B cell (primary cell): ENCODE results near the gene FKBP2. TPM values are rescaled to one million over a fixed set of nuclear protein-coding genes. Genes with fewer than 3 reads are reported as not detected.

Experiments used
- ATAC-seq: fragments of 200-7000 bp; cut with Tn5 transposase; one replicate; pipeline ENCODE4 v1.10.0; 2021; ENCODE audit warnings: low read depth, mild to moderate bottlenecking, moderate number of reproducible peaks, moderate library complexity
- CTCF ChIA-PET: fragments of 350-600 bp; sonication (Branson Sonifier 250); formaldehyde crosslinking; loops from one replicate; lab custom pipeline; 2021; ENCODE audit warnings: antibody characterized with exemption, inconsistent platforms; lab: Charles Lee
- POLR2A ChIA-PET: fragments of 350-600 bp; sonication (Branson Sonifier 250); formaldehyde crosslinking; loops from one replicate; lab custom pipeline; 2021; ENCODE audit warnings: antibody characterized with exemption; lab: Charles Lee
- DNase-seq: peaks from one replicate; pipeline ENCODE4 v3.0.0; 2013
- H2AFZ ChIP-seq: 2 replicates; pipeline ENCODE4 v1.6.1; 2012; ENCODE audit warnings: mild to moderate bottlenecking, low read depth, low read length; ENCODE audit not compliant: insufficient read depth, poor library complexity, severe bottlenecking
- H3K27ac ChIP-seq, 2 donors: 1 replicate in 1 of 2; 2 replicates in 1 of 2; pipeline ENCODE4 v1.5.1; 2012 to 2013; ENCODE audit warnings: low read length in 2 of 2, mild to moderate bottlenecking in 2 of 2, moderate library complexity in 1 of 2
- H3K27me3 ChIP-seq, 4 experiments: fragments of 200-600 bp in 1 of 4; sonication (generic) in 1 of 4; replicated peaks in 1 of 4; 1 replicate in 2 of 4; 2 replicates in 2 of 4; pipeline versions ENCODE4 v1.6.1 to v1.7.0; 2013 to 2016; ENCODE audit warnings: low read length in 3 of 4, mild to moderate bottlenecking in 2 of 4, mixed read lengths in 1 of 4, moderate library complexity in 1 of 4; ENCODE audit not compliant: insufficient read depth in 4 of 4, control insufficient read depth in 3 of 4; ENCODE audit errors: control extremely low read depth in 1 of 4
- H3K36me3 ChIP-seq, 2 experiments: replicated peaks in 1 of 2; 1 replicate in 1 of 2; 2 replicates in 1 of 2; pipeline versions ENCODE4 v1.6.1 to v1.7.1; 2013; ENCODE audit warnings: low read length in 1 of 2; ENCODE audit not compliant: insufficient read depth in 2 of 2, control insufficient read depth in 1 of 2; ENCODE audit errors: control extremely low read depth in 1 of 2, extremely low read depth in 1 of 2
- H3K4me1 ChIP-seq, 2 donors: fragments of 200-600 bp in 1 of 2; sonication (generic) in 1 of 2; 1 replicate in 1 of 2; 2 replicates in 1 of 2; pipeline versions ENCODE4 v1.5.1 to v1.6.1; 2013 to 2017; ENCODE audit warnings: low read length in 2 of 2; ENCODE audit not compliant: control insufficient read depth in 2 of 2, insufficient read depth in 2 of 2
- H3K4me2 ChIP-seq: replicated peaks from 2 replicates; pipeline ENCODE3; 2012; ENCODE audit warnings: mild to moderate bottlenecking, low read depth, low read length; ENCODE audit not compliant: poor library complexity, severe bottlenecking
- H3K4me3 ChIP-seq, 5 experiments: fragments of 200-600 bp in 1 of 5; sonication (generic) in 1 of 5; 1 replicate in 3 of 5; 2 replicates in 2 of 5; pipeline versions ENCODE4 v1.5.1 to v1.7.0; 2011 to 2016; ENCODE audit warnings: low read length in 4 of 5, mild to moderate bottlenecking in 4 of 5, low read depth in 2 of 5, control low read depth in 1 of 5, moderate library complexity in 1 of 5; ENCODE audit not compliant: insufficient read depth in 1 of 5; ENCODE audit errors: control extremely low read depth in 1 of 5, extremely low read depth in 1 of 5
- H3K79me2 ChIP-seq: fragments of 200-600 bp; sonication (generic); one replicate; pipeline ENCODE4 v1.6.0; 2016; ENCODE audit warnings: low read length; ENCODE audit not compliant: control insufficient read depth, insufficient read depth
- H3K9ac ChIP-seq: fragments of 200-600 bp; sonication (generic); 2 replicates; pipeline ENCODE4 v1.6.1; 2017; ENCODE audit warnings: mild to moderate bottlenecking, low read length, moderate library complexity
- H3K9me3 ChIP-seq, 3 donors: one replicate each; pipeline versions ENCODE4 v1.6.1 to v1.7.1; 2013; ENCODE audit warnings: low read length in 2 of 3; ENCODE audit not compliant: control insufficient read depth in 2 of 3, insufficient read depth in 1 of 3; ENCODE audit errors: control extremely low read depth in 1 of 3
- H4K20me1 ChIP-seq: 2 replicates; pipeline ENCODE4 v1.6.0; 2012; ENCODE audit warnings: mild to moderate bottlenecking, low read length; ENCODE audit not compliant: insufficient read depth, control insufficient read depth, poor library complexity, severe bottlenecking
- H3K27ac Mint-ChIP-seq: one replicate; pipeline ENCODE4 v1.8.0; 2021; ENCODE audit warnings: mixed read lengths
- H3K27me3 Mint-ChIP-seq: one replicate; pipeline ENCODE4 v1.8.0; 2021; ENCODE audit warnings: mixed read lengths
- H3K4me1 Mint-ChIP-seq: one replicate; pipeline ENCODE4 v1.8.0; 2021; ENCODE audit warnings: mixed read lengths
- H3K4me3 Mint-ChIP-seq: one replicate; pipeline ENCODE4 v1.8.0; 2021; ENCODE audit warnings: mixed read lengths
- H3K9me3 Mint-ChIP-seq: one replicate; pipeline ENCODE4 v1.8.0; 2022; ENCODE audit warnings: mixed read lengths; ENCODE audit not compliant: insufficient read depth
- EZH2 ChIP-seq: IDR thresholded peaks from 2 replicates; pipeline ENCODE4 v1.6.1; 2012; ENCODE audit warnings: borderline replicate concordance, low read depth, mild to moderate bottlenecking, moderate library complexity, low read length; ENCODE audit not compliant: insufficient read depth, poor library complexity, severe bottlenecking
- whole genome bisulfite sequencing: methylation state at CpG from one replicate; pipeline ENCODE4 v1.1.5; 2013; ENCODE audit warnings: missing lambda C conversion rate; ENCODE audit not compliant: insufficient coverage; 5-methylcytosine and 5-hydroxymethylcytosine counted together
- intact Hi-C: fragments of 100-400 bp; cut with micrococcal nuclease; formaldehyde crosslinking; loops from one replicate; pipeline ENCODE4 v1.10.0; 2022
- polyA plus RNA-seq: library from polyadenylated mRNA; depleted of rRNA; stranded (reverse); fragments of >200 nt; gene quantifications from 2 replicates; pipeline ENCODE4 v1.2.3, GENCODE V29; 2012
- total RNA-seq, 2 donors: library from RNA; stranded (reverse); fragments of 120-200 nt in 1 of 2; gene quantifications; 1 replicate in 1 of 2; 2 replicates in 1 of 2; pipeline versions ENCODE4 v1.2.3 to v1.2.4, GENCODE V29; 2013 to 2022
- TF ChIP-seq, protein P1 (sequence below): fragments of 200-600 bp; IDR thresholded peaks from one replicate; pipeline ENCODE4 v1.8.0; 2022; ENCODE audit warnings: antibody characterized with exemption, mild to moderate bottlenecking

Gene FKBP2
- total and polyA plus RNA-seq, 2 donors (not counting 1 experiment from before 2014, with no cell fraction given): 23.7 to 38.2 TPM

DNA sequence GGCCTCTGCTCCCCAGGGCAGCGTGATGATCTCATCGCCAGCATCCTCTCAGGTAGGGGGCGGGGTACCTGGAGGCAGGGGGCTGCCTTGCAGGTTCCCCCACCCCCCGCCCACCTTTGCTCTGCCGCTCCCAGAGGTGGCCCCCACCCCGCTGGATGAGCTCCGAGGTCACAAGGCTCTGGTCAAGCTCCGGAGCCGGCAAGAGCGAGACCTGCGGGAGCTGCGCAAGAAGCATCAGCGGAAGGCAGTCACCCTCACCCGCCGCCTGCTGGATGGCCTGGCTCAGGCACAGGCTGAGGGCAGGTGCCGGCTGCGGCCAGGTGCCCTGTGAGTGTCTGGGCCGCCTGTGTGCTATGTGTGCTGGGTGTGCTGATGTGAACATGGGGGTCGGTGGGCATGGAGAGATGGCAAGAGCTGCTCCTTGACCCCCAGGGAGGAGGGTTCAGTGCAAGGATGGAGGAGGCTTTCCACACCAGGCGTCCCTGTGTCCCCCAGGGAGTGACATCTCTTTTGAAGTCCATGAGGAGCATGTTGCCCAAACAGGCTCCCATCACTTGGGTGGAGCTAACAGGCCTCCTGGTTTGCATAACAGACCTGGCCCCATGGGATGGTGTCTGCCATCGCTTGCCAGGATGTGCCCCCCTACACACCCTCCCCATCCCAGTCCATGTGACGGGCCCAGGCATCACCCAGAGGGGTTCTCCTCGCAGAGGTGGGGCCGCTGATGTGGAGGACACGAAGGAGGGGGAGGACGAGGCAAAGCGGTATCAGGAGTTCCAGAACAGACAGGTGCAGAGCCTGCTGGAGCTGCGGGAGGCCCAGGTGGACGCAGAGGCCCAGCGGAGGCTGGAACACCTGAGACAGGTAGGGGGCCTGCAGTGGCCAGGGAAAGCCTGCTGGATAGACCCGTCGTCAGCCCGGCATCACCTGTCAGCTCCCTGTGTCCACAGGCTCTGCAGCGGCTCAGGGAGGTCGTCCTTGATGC, 24.6 kb downstream of the FKBP2 start:
- Histone ChIP-seq H3K79me2 (no peaks in the 10 kb centered on the region), H3K4me1 (peaks cover 9 to 17% of the 10 kb centered on the region in 2 donors), H3K4me3 (no peak overlapping the region), H3K36me3 (no peaks in the 10 kb centered on the region), H3K9ac (no peak overlapping the region), H3K27me3 (no peaks in the 10 kb centered on the region), H3K9me3 (peaks cover 0 to 3% (median 0%) of the 10 kb centered on the region in 3 donors), H4K20me1 (no peaks in the 10 kb centered on the region), H3K27ac (no peak overlapping the region), H2AFZ (no peak overlapping the region), H3K4me2 (no peak overlapping the region)
- peaks cover 15% of the 10 kb centered on the region for H3K4me1 Mint-ChIP-seq
- DNase-seq: no peak
- ATAC-seq: no peak
- H3K27me3 Mint-ChIP-seq: no peaks in the 10 kb centered on the region
- ChIA-PET CTCF (interaction anchor here (1.0 kb wide), 1 partner anchor 14 kb away, joined by 3 read pairs; the partner anchor contains the start of gene PLCB3), POLR2A (interaction anchor here (1.5 kb wide), 1 partner anchor 60 kb away, joined by 5 read pairs; the partner anchor contains the start of gene FERMT3)
- H3K27ac Mint-ChIP-seq: no peak overlapping the region
- intact Hi-C loops: no loop called here
- no peak overlapping the region for H3K4me3 Mint-ChIP-seq
- 83% methylated on average over 35 of the region's 35 CpGs for WGBS
- no peak for TF ChIP-seq EZH2
- TF ChIP-seq, protein P1, sequence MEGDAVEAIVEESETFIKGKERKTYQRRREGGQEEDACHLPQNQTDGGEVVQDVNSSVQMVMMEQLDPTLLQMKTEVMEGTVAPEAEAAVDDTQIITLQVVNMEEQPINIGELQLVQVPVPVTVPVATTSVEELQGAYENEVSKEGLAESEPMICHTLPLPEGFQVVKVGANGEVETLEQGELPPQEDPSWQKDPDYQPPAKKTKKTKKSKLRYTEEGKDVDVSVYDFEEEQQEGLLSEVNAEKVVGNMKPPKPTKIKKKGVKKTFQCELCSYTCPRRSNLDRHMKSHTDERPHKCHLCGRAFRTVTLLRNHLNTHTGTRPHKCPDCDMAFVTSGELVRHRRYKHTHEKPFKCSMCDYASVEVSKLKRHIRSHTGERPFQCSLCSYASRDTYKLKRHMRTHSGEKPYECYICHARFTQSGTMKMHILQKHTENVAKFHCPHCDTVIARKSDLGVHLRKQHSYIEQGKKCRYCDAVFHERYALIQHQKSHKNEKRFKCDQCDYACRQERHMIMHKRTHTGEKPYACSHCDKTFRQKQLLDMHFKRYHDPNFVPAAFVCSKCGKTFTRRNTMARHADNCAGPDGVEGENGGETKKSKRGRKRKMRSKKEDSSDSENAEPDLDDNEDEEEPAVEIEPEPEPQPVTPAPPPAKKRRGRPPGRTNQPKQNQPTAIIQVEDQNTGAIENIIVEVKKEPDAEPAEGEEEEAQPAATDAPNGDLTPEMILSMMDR: no peak
- H3K9me3 Mint-ChIP-seq: no peaks in the 10 kb centered on the region

DNA sequence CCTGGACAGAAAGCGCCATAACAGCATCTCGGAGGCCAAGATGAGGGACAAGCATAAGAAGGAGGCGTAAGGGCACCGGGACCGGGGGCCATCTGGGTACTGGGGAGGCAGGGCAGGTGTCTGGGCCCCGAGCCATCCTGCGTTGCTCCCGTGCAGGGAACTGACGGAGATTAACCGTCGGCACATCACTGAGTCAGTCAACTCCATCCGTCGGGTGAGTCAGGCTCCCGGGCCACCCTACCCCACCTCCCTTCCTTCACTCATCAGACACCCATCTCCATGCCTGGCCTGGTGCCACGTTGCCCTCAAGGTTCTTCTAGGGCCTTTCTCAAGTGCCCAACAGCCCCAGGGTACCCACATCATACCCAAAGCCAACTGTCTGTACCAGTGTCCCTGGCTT, 25.4 kb downstream of the FKBP2 start:
- no peak for DNase-seq
- ChIA-PET POLR2A (no interaction called here), CTCF (no interaction called here)
- Mint-ChIP-seq H3K4me3 (no peak overlapping the region), H3K4me1 (peaks cover 15% of the 10 kb centered on the region), H3K27me3 (no peaks in the 10 kb centered on the region), H3K27ac (no peak overlapping the region), H3K9me3 (no peaks in the 10 kb centered on the region)
- Histone ChIP-seq H3K79me2 (no peaks in the 10 kb centered on the region), H3K9ac (no peak overlapping the region), H3K4me1 (peaks cover 9 to 21% of the 10 kb centered on the region in 2 donors), H3K4me2 (no peak overlapping the region), H3K36me3 (no peaks in the 10 kb centered on the region), H3K27me3 (no peaks in the 10 kb centered on the region), H3K27ac (no peak overlapping the region), H3K9me3 (peaks cover 0 to 3% (median 0%) of the 10 kb centered on the region in 3 donors), H2AFZ (no peak overlapping the region), H4K20me1 (no peaks in the 10 kb centered on the region), H3K4me3 (no peak overlapping the region)
- intact Hi-C loops: no loop called here
- no peak for ATAC-seq
- TF ChIP-seq, protein P1: no peak
- TF ChIP-seq EZH2: no peak
- WGBS: 94% methylated on average over 14 of the region's 15 CpGs
